Upper lobe of right lung (tissue), 1 donor: ENCODE measurements around the gene LGMN. TPM values are rescaled to one million over a fixed set of nuclear protein-coding genes. Genes with fewer than 3 reads are reported as not detected.

Source experiments
- ATAC-seq: fragments of 200-7000 bp; cut with Tn5 transposase; one replicate; pipeline ENCODE4 v1.9.1; 2020; ENCODE audit warnings: mild to moderate bottlenecking, moderate library complexity
- DNase-seq: peaks from one replicate; pipeline ENCODE4 v3.0.0-alpha.2; 2020
- H3K27ac ChIP-seq: fragments of 200-600 bp; one replicate; pipeline ENCODE4 v1.8.0; 2022
- H3K27me3 ChIP-seq: fragments of 200-600 bp; one replicate; pipeline ENCODE4 v1.8.0; 2022; ENCODE audit warnings: mild to moderate bottlenecking
- H3K36me3 ChIP-seq: fragments of 200-600 bp; one replicate; pipeline ENCODE4 v1.8.0; 2022
- H3K4me1 ChIP-seq: fragments of 200-600 bp; one replicate; pipeline ENCODE4 v1.8.0; 2022
- H3K4me3 ChIP-seq: fragments of 200-600 bp; one replicate; pipeline ENCODE4 v1.8.0; 2022; ENCODE audit warnings: mild to moderate bottlenecking
- H3K9me3 ChIP-seq: fragments of 200-600 bp; one replicate; pipeline ENCODE4 v1.8.0; 2022
- intact Hi-C: fragments of 100-400 bp; cut with DNase I; formaldehyde crosslinking; loops from one replicate; pipeline ENCODE4 v1.11.0; 2022
- total RNA-seq: library from RNA; stranded (reverse); fragmentation: NEBNext Ultra II Directional; extraction: Animal tissue kit (Norgen Biotek cat#: 25700); gene quantifications from one replicate; pipeline ENCODE4 v1.2.1, GENCODE V29; 2021
- TF ChIP-seq, protein P1 (sequence below): fragments of 200-600 bp; IDR thresholded peaks from one replicate; pipeline ENCODE4 v1.8.0; 2022; ENCODE audit warnings: antibody characterized with exemption
- donor health status: DM: no; HTN: yes; CAD: no; lungs with severe emphysema.

The LGMN gene
- total RNA-seq, 1 donor from 2014 or later, result 140 TPM

DNA sequence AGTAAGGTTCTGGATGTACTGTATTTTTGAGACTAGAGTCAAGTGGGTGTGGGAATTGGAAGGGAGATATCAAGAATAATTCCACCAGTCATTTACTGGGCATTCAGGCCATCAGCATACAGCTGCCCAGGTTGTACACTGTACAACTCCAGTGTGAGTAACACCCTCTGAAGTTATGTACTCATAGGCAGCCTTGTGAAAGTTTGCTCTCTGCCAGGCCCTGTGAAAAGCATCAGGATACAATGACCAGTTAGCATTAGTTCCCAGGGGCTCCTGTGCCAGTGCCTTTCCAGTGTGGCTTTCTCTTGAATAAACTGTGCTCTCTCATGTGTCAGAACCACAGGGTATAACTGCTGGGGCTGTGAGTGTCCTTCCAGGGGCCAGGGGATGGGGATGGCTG, 89.7 kb downstream of the LGMN start:
- Histone ChIP-seq H3K27me3 (no peaks in the 10 kb centered on the region), H3K9me3 (no peaks in the 10 kb centered on the region), H3K4me1 (peaks cover 42% of the 10 kb centered on the region), H3K36me3 (peaks cover 35% of the 10 kb centered on the region), H3K27ac (peak overlapping the region; percentile 67), H3K4me3 (no peak overlapping the region)
- ATAC-seq (no peak), DNase-seq (no peak)
- TF ChIP-seq, protein P1, sequence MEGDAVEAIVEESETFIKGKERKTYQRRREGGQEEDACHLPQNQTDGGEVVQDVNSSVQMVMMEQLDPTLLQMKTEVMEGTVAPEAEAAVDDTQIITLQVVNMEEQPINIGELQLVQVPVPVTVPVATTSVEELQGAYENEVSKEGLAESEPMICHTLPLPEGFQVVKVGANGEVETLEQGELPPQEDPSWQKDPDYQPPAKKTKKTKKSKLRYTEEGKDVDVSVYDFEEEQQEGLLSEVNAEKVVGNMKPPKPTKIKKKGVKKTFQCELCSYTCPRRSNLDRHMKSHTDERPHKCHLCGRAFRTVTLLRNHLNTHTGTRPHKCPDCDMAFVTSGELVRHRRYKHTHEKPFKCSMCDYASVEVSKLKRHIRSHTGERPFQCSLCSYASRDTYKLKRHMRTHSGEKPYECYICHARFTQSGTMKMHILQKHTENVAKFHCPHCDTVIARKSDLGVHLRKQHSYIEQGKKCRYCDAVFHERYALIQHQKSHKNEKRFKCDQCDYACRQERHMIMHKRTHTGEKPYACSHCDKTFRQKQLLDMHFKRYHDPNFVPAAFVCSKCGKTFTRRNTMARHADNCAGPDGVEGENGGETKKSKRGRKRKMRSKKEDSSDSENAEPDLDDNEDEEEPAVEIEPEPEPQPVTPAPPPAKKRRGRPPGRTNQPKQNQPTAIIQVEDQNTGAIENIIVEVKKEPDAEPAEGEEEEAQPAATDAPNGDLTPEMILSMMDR, result no peak
- intact Hi-C loops, result no loop called here

DNA sequence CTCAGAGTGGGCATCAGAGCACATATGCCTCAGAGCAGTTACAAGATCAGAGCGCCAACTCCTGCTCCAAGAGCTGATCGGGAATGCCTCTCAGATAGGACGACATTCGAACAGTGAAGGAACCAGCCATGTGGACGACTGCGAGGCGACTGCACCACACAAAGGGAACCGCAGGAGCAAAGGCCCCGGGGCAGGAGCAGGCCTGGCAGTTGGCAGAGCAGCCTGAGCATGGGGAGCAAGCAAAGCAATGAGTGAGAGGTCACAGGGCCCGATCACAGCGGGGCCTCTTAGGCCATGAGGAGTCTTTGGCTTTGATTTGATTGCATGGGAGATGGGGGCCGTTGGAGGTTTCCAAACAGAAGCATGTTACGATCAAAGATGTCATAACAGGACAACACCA, 90.3 kb downstream of the LGMN start:
- H3K27me3 ChIP-seq, result no peaks in the 10 kb centered on the region
- intact Hi-C loops, result no loop called here
- H3K4me1 ChIP-seq, result peaks cover 42% of the 10 kb centered on the region
- ATAC-seq, result no peak
- DNase-seq, result no peak
- H3K4me3 ChIP-seq, result no peak overlapping the region
- H3K27ac ChIP-seq, result peak overlapping the region; percentile 60
- TF ChIP-seq, protein P1, result no peak
- no peaks in the 10 kb centered on the region for H3K9me3 ChIP-seq
- H3K36me3 ChIP-seq, result peaks cover 30% of the 10 kb centered on the region

DNA sequence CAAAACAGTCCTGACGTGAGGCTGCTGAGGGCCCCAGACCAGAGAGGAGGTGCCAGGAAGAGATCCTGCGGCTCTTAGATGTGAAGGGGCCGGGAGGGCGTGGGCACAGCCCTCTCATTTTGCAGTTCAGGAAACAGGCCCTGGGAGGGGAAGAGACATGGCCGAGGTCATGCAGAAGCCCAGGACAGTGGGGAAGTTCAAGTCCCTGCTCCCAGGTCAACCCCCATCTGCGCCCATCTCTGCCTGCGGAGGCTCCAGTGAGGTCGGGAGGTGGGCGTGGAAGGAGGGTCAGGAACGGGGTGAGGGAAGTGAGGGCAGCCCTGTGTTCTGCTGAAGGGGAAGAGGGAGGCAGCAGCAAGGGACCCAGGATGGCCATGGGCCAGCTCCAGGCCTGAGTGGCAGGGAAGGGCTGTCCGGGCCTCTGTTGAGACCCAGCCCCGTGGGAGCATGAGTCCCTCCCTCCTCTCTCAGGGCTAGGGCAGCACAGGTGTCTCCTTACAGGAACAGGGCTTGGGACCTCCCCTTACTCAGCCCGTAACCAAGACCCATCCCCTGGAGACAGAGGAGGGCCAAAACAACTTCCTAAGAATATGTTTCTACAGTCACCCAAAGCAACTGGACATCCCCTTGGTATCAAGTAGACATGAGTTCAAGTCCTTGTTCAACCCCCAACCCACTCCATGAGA, 90.8 kb downstream of the LGMN start:
- intact Hi-C loops, result no loop called here
- H3K4me3 ChIP-seq, result no peak overlapping the region
- ATAC-seq (peak; percentile 78), DNase-seq (peak; percentile 89)
- H3K4me1 ChIP-seq, result peaks cover 42% of the 10 kb centered on the region
- H3K36me3 ChIP-seq, result peaks cover 26% of the 10 kb centered on the region
- H3K27ac ChIP-seq, result peak overlapping the region; percentile 60
- no peaks in the 10 kb centered on the region for H3K9me3 ChIP-seq
- H3K27me3 ChIP-seq, result no peaks in the 10 kb centered on the region
- TF ChIP-seq, protein P1, result no peak

DNA sequence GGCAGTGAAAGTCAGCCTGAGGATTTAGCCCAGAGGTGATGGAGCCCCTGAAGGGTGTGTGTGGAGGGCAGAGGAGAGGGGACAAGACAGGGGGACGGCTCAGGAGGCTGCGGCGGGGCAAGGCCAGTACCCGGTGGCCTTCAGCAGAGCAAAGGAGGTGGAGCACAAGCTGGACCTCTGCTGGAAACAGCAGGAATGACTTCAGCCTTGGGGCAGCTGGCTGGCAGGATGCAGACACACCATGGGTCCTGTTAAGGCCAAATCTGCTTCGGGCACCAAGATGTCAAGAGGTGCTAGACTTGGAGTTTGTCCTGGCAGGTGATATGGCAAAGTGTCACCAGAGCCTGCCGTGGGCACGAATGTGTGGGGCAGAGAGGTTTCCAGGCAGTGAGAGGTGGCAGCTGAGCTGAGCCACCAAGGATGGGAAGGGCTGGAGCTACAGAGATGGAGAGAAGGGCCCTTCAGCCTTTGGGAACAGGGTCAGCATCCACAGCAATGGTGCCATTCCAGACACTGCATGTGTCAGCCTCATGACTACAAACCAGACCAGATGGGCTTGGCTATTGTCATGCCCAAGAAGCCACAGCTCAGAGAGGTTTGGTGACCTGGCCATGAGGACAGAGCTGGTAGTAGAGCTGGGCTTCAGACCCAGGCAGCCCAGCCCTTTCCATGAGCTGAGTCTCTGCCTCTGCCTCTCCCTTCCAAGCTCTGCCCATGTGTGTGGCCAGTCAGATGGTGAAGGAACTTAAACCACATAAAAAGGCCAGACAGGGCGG, 91.9 kb downstream of the LGMN start:
- Histone ChIP-seq H3K27me3 (no peaks in the 10 kb centered on the region), H3K27ac (peak overlapping the region; percentile 60), H3K4me3 (no peak overlapping the region), H3K36me3 (peaks cover 23% of the 10 kb centered on the region), H3K4me1 (peaks cover 42% of the 10 kb centered on the region), H3K9me3 (no peaks in the 10 kb centered on the region)
- TF ChIP-seq, protein P1, result no peak
- DNase-seq (no peak), ATAC-seq (no peak)
- intact Hi-C loops, result no loop called here

DNA sequence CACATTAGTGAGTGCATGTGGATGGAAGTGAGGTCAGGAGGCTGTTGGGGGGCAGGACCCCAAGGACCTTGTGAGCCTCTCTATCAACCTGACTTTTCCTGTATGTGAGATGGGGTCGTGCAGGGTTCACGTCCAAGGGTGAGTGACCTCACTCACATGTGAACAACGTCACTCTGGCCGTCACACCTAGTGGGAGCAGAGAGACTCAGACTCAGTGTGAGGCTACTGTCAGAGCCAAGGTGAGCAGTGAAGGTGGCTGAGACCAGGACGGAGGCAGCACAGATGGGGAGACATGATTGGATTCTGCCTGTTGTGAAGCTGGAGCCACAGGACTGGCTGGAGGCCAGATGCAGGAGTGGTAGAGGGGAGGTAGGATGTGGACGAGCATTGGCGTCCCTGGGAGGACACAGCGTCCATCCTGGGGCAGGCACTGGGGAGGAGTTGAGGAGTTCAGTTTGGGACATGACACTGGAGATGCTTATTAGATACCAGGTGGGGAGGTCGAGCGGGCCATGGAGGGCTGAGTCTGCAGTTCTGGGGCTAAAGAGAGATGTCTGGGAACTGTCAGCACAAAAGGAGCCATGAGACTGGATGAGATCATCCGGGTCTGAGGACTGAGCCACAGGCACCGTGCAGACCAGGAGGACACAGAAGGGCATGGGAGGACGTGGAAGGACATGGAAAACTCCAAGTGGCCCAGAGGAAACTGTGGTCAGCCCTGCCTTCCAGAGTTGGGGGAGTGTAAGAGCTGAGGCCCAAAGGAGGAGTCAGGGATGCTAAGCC, 92.8 kb downstream of the LGMN start:
- TF ChIP-seq, protein P1, result no peak
- peak overlapping the region; percentile 24 for H3K27ac ChIP-seq
- peak overlapping the region; percentile 50 for H3K4me3 ChIP-seq
- no peak for DNase-seq
- H3K27me3 ChIP-seq, result no peaks in the 10 kb centered on the region
- H3K36me3 ChIP-seq, result peaks cover 14% of the 10 kb centered on the region
- peaks cover 48% of the 10 kb centered on the region for H3K4me1 ChIP-seq
- no peak for ATAC-seq
- H3K9me3 ChIP-seq, result no peaks in the 10 kb centered on the region
- intact Hi-C loops, result no loop called here
